A673 (cell line): ENCODE results near the gene LDB1.

Source experiments
- CTCF ChIP-seq: fragments of 300-800, 200-600 bp; sonication (generic); conservative IDR thresholded peaks from 2 replicates; pipeline ENCODE4 v1.5.1; 2017; ENCODE audit warnings: low read depth, mild to moderate bottlenecking, antibody characterized with exemption, low read length, moderate library complexity, mixed read lengths
- EZH2 ChIP-seq: fragments of 200-600 bp; sonication (generic); IDR thresholded peaks from 2 replicates; pipeline ENCODE4 v1.6.1; 2017; ENCODE audit warnings: borderline replicate concordance, low read depth, mild to moderate bottlenecking, mixed read lengths, antibody characterized with exemption, low read length; ENCODE audit not compliant: poor library complexity, severe bottlenecking

- TF ChIP-seq CTCF (no peak), EZH2 (no peak)
These were observed 26.8 kb upstream of the LDB1 start for GRCh38 chr10:102146971-102147428.
